GM12875 (cell line): ENCODE data around the gene GRM5.

Source experiments
- H3K4me3 ChIP-seq: one replicate; pipeline ENCODE4 v1.5.1; 2011; ENCODE audit warnings: low read depth, low read length, control low read depth
- TF ChIP-seq, protein P1 (sequence below): IDR thresholded peaks from 2 replicates; pipeline ENCODE4 v1.5.1; 2011; ENCODE audit warnings: low read depth, mild to moderate bottlenecking, control low read depth, inconsistent platforms, low read length, moderate library complexity, borderline replicate concordance; ENCODE audit not compliant: insufficient read depth

Gene GRM5

GRCh38 chr11:88655196-88655595 lies 410.6 kb downstream of the GRM5 start:
- no peak overlapping the region for H3K4me3 ChIP-seq
- TF ChIP-seq, protein P1, sequence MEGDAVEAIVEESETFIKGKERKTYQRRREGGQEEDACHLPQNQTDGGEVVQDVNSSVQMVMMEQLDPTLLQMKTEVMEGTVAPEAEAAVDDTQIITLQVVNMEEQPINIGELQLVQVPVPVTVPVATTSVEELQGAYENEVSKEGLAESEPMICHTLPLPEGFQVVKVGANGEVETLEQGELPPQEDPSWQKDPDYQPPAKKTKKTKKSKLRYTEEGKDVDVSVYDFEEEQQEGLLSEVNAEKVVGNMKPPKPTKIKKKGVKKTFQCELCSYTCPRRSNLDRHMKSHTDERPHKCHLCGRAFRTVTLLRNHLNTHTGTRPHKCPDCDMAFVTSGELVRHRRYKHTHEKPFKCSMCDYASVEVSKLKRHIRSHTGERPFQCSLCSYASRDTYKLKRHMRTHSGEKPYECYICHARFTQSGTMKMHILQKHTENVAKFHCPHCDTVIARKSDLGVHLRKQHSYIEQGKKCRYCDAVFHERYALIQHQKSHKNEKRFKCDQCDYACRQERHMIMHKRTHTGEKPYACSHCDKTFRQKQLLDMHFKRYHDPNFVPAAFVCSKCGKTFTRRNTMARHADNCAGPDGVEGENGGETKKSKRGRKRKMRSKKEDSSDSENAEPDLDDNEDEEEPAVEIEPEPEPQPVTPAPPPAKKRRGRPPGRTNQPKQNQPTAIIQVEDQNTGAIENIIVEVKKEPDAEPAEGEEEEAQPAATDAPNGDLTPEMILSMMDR, result no peak

GRCh38 chr11:88651556-88651955 lies 414.2 kb downstream of the GRM5 start:
- TF ChIP-seq, protein P1, result no peak
- H3K4me3 ChIP-seq, result no peak overlapping the region

- TF ChIP-seq, protein P1, result no peak
- no peak overlapping the region for H3K4me3 ChIP-seq
These were observed 421.1 kb downstream of the GRM5 start for GRCh38 chr11:88644724-88645123.

- no peak overlapping the region for H3K4me3 ChIP-seq
- TF ChIP-seq, protein P1, result no peak
These were observed 433.6 kb downstream of the GRM5 start for GRCh38 chr11:88632163-88632562.

- TF ChIP-seq, protein P1, result no peak
- H3K4me3 ChIP-seq, result no peak overlapping the region
These were observed 434.3 kb downstream of the GRM5 start for GRCh38 chr11:88631497-88631896.

DNA sequence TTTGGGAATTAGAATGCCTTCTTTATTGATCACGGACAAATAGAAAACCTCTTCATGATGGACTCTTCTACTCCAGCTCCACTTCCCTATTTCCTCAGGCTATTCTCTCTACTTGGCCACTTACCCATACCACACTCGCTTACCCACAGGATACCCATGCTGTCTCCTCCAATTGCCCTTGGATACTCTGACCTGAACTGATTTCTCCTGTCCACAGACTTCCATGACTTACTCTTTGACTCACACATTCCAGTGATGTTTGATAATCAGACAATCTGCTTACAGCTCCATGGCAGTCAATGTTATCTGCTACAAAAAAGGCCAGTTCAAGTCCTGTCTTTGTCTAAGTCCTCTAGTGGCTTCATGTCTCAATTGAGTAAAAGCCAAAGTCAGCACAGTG lies 436.3 kb downstream of the GRM5 start:
- TF ChIP-seq, protein P1, result no peak
- no peak overlapping the region for H3K4me3 ChIP-seq

DNA sequence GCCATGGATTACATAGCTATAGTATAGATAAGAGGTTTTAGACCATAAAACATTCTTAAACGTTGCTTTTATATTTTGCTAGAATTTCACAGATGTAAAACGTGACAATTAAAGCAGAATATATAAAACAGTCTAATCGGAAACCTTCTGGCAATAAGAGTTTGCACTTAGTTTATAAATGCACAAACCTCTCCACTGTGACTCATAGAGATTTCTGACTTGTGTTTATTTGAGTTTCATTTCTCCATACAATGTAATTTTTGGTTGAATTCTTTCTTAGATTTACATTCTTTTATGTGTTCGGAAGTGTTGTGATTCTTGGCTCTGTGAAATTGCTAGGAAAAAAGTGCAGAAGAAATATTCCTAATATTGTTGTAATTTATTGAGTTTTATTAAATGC lies 439.6 kb downstream of the GRM5 start:
- TF ChIP-seq, protein P1, result no peak
- H3K4me3 ChIP-seq, result no peak overlapping the region
